Esophagus muscularis mucosa (tissue), 4 donors: ENCODE results near the gene PPP2R5C. TPM values are rescaled to one million over a fixed set of nuclear protein-coding genes. Genes with fewer than 3 reads are reported as not detected.

Source experiments
- DNase-seq: peaks from one replicate; pipeline ENCODE4 v3.0.0-alpha.2; 2017; ENCODE audit errors: extremely low spot score
- H3K27ac ChIP-seq, 4 donors: fragments of 200-600 bp; sonication (generic); replicated peaks in 1 of 4; 1 replicate in 3 of 4; 2 replicates in 1 of 4; pipeline ENCODE4 v1.5.1; 2016 to 2019; ENCODE audit warnings: mild to moderate bottlenecking in 1 of 4
- H3K27me3 ChIP-seq, 4 donors: fragments of 200-600 bp; sonication (generic); one replicate each; pipeline versions ENCODE4 v1.5.1 to v1.6.0; 2016 to 2019
- H3K36me3 ChIP-seq, 4 donors: fragments of 200-600 bp; sonication (generic); one replicate each; pipeline ENCODE4 v1.5.1; 2016 to 2019
- H3K4me1 ChIP-seq, 4 donors: fragments of 200-600 bp; sonication (generic); one replicate each; pipeline ENCODE4 v1.5.1; 2016 to 2019
- H3K4me3 ChIP-seq, 4 donors: fragments of 200-600 bp; sonication (generic); 1 replicate in 2 of 4; 2 replicates in 2 of 4; pipeline ENCODE4 v1.5.1; 2016 to 2019; ENCODE audit warnings: mild to moderate bottlenecking in 4 of 4, moderate library complexity in 1 of 4
- H3K9me3 ChIP-seq, 4 donors: fragments of 200-600 bp; sonication (generic); 1 replicate in 3 of 4; 2 replicates in 1 of 4; pipeline ENCODE4 v1.5.1; 2016 to 2019
- CTCF ChIP-seq, 3 experiments: fragments of 200-600 bp in 2 of 3; fragments of 450-650 bp in 1 of 3; sonication (generic) in 2 of 3; IDR thresholded peaks; one replicate each; pipeline ENCODE4 v1.5.1; 2017 to 2019; ENCODE audit warnings: antibody characterized with exemption in 3 of 3, mild to moderate bottlenecking in 2 of 3, moderate library complexity in 1 of 3
- EP300 ChIP-seq: sonication (generic); formaldehyde crosslinking; IDR thresholded peaks from one replicate; pipeline ENCODE4 v1.6.1; 2017; ENCODE audit warnings: antibody characterized with exemption
- POLR2A ChIP-seq: fragments of 450-650 bp; IDR thresholded peaks from one replicate; pipeline ENCODE4 v1.6.1; 2017; ENCODE audit warnings: antibody characterized with exemption, moderate library complexity, mild to moderate bottlenecking, low read depth
- POLR2AphosphoS5 ChIP-seq, 2 donors: sonication (generic); formaldehyde crosslinking; IDR thresholded peaks; one replicate each; pipeline ENCODE4 v1.6.1; 2017; ENCODE audit warnings: antibody characterized with exemption in 2 of 2
- WGBS: methylation state at CpG from one replicate; pipeline ENCODE4 v1.1.5; 2018; 5-methylcytosine and 5-hydroxymethylcytosine counted together
- intact Hi-C: fragments of 100-400 bp; cut with DNase I; formaldehyde crosslinking; loops from one replicate; pipeline ENCODE4 v1.15.1; 2023
- total RNA-seq, 4 donors: library from RNA; depleted of rRNA; stranded (reverse); fragments of >200 nt; gene quantifications; one replicate each; pipeline versions ENCODE4 v1.1.0 to v1.2.1, GENCODE V29; 2016

PPP2R5C gene
- total RNA-seq, 4 donors from 2014 or later, result 103 to 142 (median 131) TPM

- TF ChIP-seq CTCF (IDR thresholded peaks at IDR 0.05), result no peak
- TF ChIP-seq POLR2AphosphoS5 (IDR thresholded peaks at IDR 0.05), result no peak
- TF ChIP-seq POLR2A, result no peak
- no peak for TF ChIP-seq EP300
- Histone ChIP-seq H3K9me3 (no peaks in the 10 kb centered on the region), H3K27ac (no peak overlapping the region), H3K4me3 (no peak overlapping the region), H3K36me3 (peaks cover 0 to 10% (median 0%) of the 10 kb centered on the region in 4 donors), H3K27me3 (no peaks in the 10 kb centered on the region), H3K4me1 (peaks cover 8 to 12% (median 9%) of the 10 kb centered on the region in 4 donors)
- WGBS, result 73% methylated on average over 7 of the region's 7 CpGs
- no peak for DNase-seq
- intact Hi-C loops, result no loop called here
Observed at GRCh38 chr14:101932673-101933072, 171.2 kb downstream of the PPP2R5C start.

GRCh38 chr14:101933209-101933608, 171.7 kb downstream of the PPP2R5C start:
- Histone ChIP-seq H3K36me3 (peaks cover 0 to 10% (median 0%) of the 10 kb centered on the region in 4 donors), H3K4me1 (peaks cover 4 to 7% (median 5%) of the 10 kb centered on the region in 4 donors), H3K27ac (no peak overlapping the region), H3K27me3 (peaks cover 0 to 4% (median 0%) of the 10 kb centered on the region in 4 donors), H3K4me3 (no peak overlapping the region), H3K9me3 (no peaks in the 10 kb centered on the region)
- TF ChIP-seq POLR2A (no peak), CTCF (IDR thresholded peaks at IDR 0.05) (no peak), POLR2AphosphoS5 (IDR thresholded peaks at IDR 0.05) (no peak)
- intact Hi-C loops, result no loop called here
- no peak for DNase-seq
- 75% methylated on average over 9 of the region's 16 CpGs for WGBS

GRCh38 chr14:101934601-101935150, 173.2 kb downstream of the PPP2R5C start:
- peaks cover 0 to 16% (median 0%) of the 10 kb centered on the region in 4 donors for H3K27me3 ChIP-seq
- no peak overlapping the region for H3K4me3 ChIP-seq
- no peak for DNase-seq
- TF ChIP-seq POLR2A (no peak), EP300 (no peak), POLR2AphosphoS5 (IDR thresholded peaks at IDR 0.05) (no peak), CTCF (IDR thresholded peaks at IDR 0.05) (no peak)
- no peaks in the 10 kb centered on the region for H3K4me1 ChIP-seq
- intact Hi-C loops, result no loop called here
- WGBS, result 94% methylated on average over 3 of the region's 14 CpGs
- H3K27ac ChIP-seq, result no peak overlapping the region
- no peaks in the 10 kb centered on the region for H3K9me3 ChIP-seq
- H3K36me3 ChIP-seq, result no peaks in the 10 kb centered on the region

- no peaks in the 10 kb centered on the region for H3K4me1 ChIP-seq
- H3K27me3 ChIP-seq, result peaks cover 0 to 24% (median 0%) of the 10 kb centered on the region in 4 donors
- intact Hi-C loops, result no loop called here
- WGBS, result 66% methylated on average over 13 of the region's 13 CpGs
- DNase-seq, result no peak
- no peak overlapping the region for H3K27ac ChIP-seq
- no peak for TF ChIP-seq POLR2AphosphoS5 (IDR thresholded peaks at IDR 0.05)
- no peaks in the 10 kb centered on the region for H3K9me3 ChIP-seq
- H3K36me3 ChIP-seq, result no peaks in the 10 kb centered on the region
- no peak overlapping the region for H3K4me3 ChIP-seq
Observed at GRCh38 chr14:101937926-101938767, 176.6 kb downstream of the PPP2R5C start.

- DNase-seq, result no peak
Observed at GRCh38 chr14:101939646-101940170, 178.2 kb downstream of the PPP2R5C start.

More at GRCh38 chr14:101939646-101940170, 178.2 kb downstream of the PPP2R5C start:
- no peak for TF ChIP-seq POLR2AphosphoS5 (IDR thresholded peaks at IDR 0.05)
- TF ChIP-seq EP300, result no peak
- TF ChIP-seq POLR2A, result no peak
- no peak for TF ChIP-seq CTCF (IDR thresholded peaks at IDR 0.05)
- intact Hi-C loops, result loop anchor here (10.0 kb wide), 1 partner anchor 175 kb away; the partner anchor contains the start of gene PPP2R5C
- no peaks in the 10 kb centered on the region for H3K36me3 ChIP-seq
- H3K4me1 ChIP-seq, result no peaks in the 10 kb centered on the region
- 72% methylated on average over 5 of the region's 5 CpGs for whole genome bisulfite sequencing
- no peaks in the 10 kb centered on the region for H3K9me3 ChIP-seq
- peaks cover 0 to 32% (median 0%) of the 10 kb centered on the region in 4 donors for H3K27me3 ChIP-seq
- no peak overlapping the region for H3K4me3 ChIP-seq
- no peak overlapping the region for H3K27ac ChIP-seq
